Measurements from ENCODE around the gene ARMC5. TPM values are rescaled to one million over a fixed set of nuclear protein-coding genes. Genes with fewer than 3 reads are reported as not detected.

The ARMC5 gene
- total RNA-seq, 1 experiment from 2014 or later, result 8.8 TPM

- Histone ChIP-seq H3K9me3 (ENCODE audit: low read depth, low read length, poor library complexity, severe bottlenecking) (no peaks in the 10 kb centered on the region), H3K27me3 (replicated peaks; ENCODE audit: insufficient read depth, low read depth, low read length, poor library complexity) (no peaks in the 10 kb centered on the region), H3K4me1 (ENCODE audit: insufficient read depth, low read length, poor library complexity, severe bottlenecking) (no peaks in the 10 kb centered on the region), H3K36me3 (ENCODE audit: insufficient read depth, low read length, poor library complexity, severe bottlenecking) (no peaks in the 10 kb centered on the region), H3K4me3 (ENCODE audit: low read depth, low read length, poor library complexity, severe bottlenecking) (no peak overlapping the region), H3K27ac (ENCODE audit: low read depth, low read length, poor library complexity, severe bottlenecking) (no peak overlapping the region)
- ChIA-PET POLR2A (ENCODE audit: low non-redundant PET) (no interaction called here), CTCF (interaction anchor here (0.6 kb wide), 1 partner anchor 494 kb away, joined by 3 read pairs; no protein-coding TSS in a partner anchor)
- no TSS peak for BruUV-seq (replicated peaks)
- TF ChIP-seq EZH2 (IDR thresholded peaks at IDR 0.05; ENCODE audit: borderline replicate concordance, low read depth, low read length, poor library complexity, severe bottlenecking) (no peak), CTCF (conservative IDR thresholded peaks at IDR 0.05; ENCODE audit: low read depth, low read length) (no peak)
- no peak for DNase-seq (ENCODE audit: low spot score)
- intact Hi-C loops (cut with micrococcal nuclease; ENCODE audit: unreplicated experiment), result no loop called here
Observed at GRCh38 chr16:31476303-31477219, 17.3 kb downstream of the ARMC5 start.

GRCh38 chr16:31477220-31478216 lies 18.2 kb downstream of the ARMC5 start:
- CTCF ChIA-PET, result no interaction called here
- no peak for TF ChIP-seq EZH2 (IDR thresholded peaks at IDR 0.05; ENCODE audit: borderline replicate concordance, low read depth, low read length, poor library complexity, severe bottlenecking)
- TF ChIP-seq CTCF (conservative IDR thresholded peaks at IDR 0.05; ENCODE audit: low read depth, low read length), result no peak
- Histone ChIP-seq H3K4me3 (ENCODE audit: low read depth, low read length, poor library complexity, severe bottlenecking) (no peak overlapping the region), H3K27me3 (replicated peaks; ENCODE audit: insufficient read depth, low read depth, low read length, poor library complexity) (peaks cover 3% of the 10 kb centered on the region), H3K4me1 (ENCODE audit: insufficient read depth, low read length, poor library complexity, severe bottlenecking) (no peaks in the 10 kb centered on the region), H3K36me3 (ENCODE audit: insufficient read depth, low read length, poor library complexity, severe bottlenecking) (no peaks in the 10 kb centered on the region), H3K27ac (ENCODE audit: low read depth, low read length, poor library complexity, severe bottlenecking) (no peak overlapping the region), H3K9me3 (ENCODE audit: low read depth, low read length, poor library complexity, severe bottlenecking) (no peaks in the 10 kb centered on the region)
- intact Hi-C loops (cut with micrococcal nuclease; ENCODE audit: unreplicated experiment), result no loop called here
- BruUV-seq (replicated peaks), result no TSS peak
- DNase-seq (ENCODE audit: low spot score), result no peak
- POLR2A ChIA-PET (ENCODE audit: low non-redundant PET), result no interaction called here

- intact Hi-C loops (cut with micrococcal nuclease; ENCODE audit: unreplicated experiment), result no loop called here
- ChIA-PET POLR2A (ENCODE audit: low non-redundant PET) (no interaction called here), CTCF (no interaction called here)
Observed at GRCh38 chr16:31478956-31479355, 19.7 kb downstream of the ARMC5 start.

More at GRCh38 chr16:31478956-31479355, 19.7 kb downstream of the ARMC5 start:
- Histone ChIP-seq H3K4me1 (ENCODE audit: insufficient read depth, low read length, poor library complexity, severe bottlenecking) (no peaks in the 10 kb centered on the region), H3K27me3 (replicated peaks; ENCODE audit: insufficient read depth, low read depth, low read length, poor library complexity) (peaks cover 3% of the 10 kb centered on the region), H3K36me3 (ENCODE audit: insufficient read depth, low read length, poor library complexity, severe bottlenecking) (no peaks in the 10 kb centered on the region), H3K4me3 (ENCODE audit: low read depth, low read length, poor library complexity, severe bottlenecking) (no peak overlapping the region), H3K27ac (ENCODE audit: low read depth, low read length, poor library complexity, severe bottlenecking) (no peak overlapping the region), H3K9me3 (ENCODE audit: low read depth, low read length, poor library complexity, severe bottlenecking) (no peaks in the 10 kb centered on the region)
- BruUV-seq (replicated peaks), result no TSS peak
- DNase-seq (ENCODE audit: low spot score), result no peak
- TF ChIP-seq CTCF (conservative IDR thresholded peaks at IDR 0.05; ENCODE audit: low read depth, low read length), result no peak
- no peak for TF ChIP-seq EZH2 (IDR thresholded peaks at IDR 0.05; ENCODE audit: borderline replicate concordance, low read depth, low read length, poor library complexity, severe bottlenecking)

All from A673 (cell line).